ENCODE data around the gene SESN3. TPM values are rescaled to one million over a fixed set of nuclear protein-coding genes. Genes with fewer than 3 reads are reported as not detected.

SESN3 gene
- polyA plus RNA-seq, 1 donor from 2014 or later: 11.1 TPM

DNA sequence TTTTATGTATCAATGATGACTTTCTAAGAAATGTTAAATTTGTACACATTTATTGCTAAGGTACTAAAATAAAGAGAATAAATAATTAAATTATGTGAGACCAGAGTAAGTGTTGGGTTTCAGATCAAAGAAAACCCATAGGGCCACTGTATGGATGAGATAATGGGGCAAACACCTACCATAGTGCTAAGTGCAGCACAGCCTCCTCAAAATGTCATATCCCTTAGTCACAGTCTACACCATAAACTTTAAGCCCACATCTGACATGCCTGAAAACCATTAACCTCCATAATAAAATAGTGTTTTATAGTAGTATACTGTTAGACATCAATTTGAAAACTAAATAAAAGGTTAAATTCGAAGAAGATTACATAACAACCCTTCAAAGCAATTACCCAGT is 37.5 kb downstream of the SESN3 start:
- no peaks in the 10 kb centered on the region for H3K27me3 ChIP-seq (ENCODE audit: insufficient read depth, low read depth, low read length)
- no peaks in the 10 kb centered on the region for H3F3A ChIP-seq (ENCODE audit: insufficient read depth, low read length, poor library complexity, severe bottlenecking)
- peaks cover 6% of the 10 kb centered on the region for H3K36me3 ChIP-seq (ENCODE audit: insufficient read depth, low read length)
- H4K20me1 ChIP-seq (ENCODE audit: insufficient read depth): no peaks in the 10 kb centered on the region
- TF ChIP-seq POLR2AphosphoS5 (IDR thresholded peaks at IDR 0.05) (no peak), SMC3 (conservative IDR thresholded peaks at IDR 0.05; ENCODE audit: poor library complexity) (no peak), MXI1 (conservative IDR thresholded peaks at IDR 0.05; ENCODE audit: poor library complexity, severe bottlenecking) (no peak), TAF1 (IDR thresholded peaks at IDR 0.05; ENCODE audit: low read depth) (no peak), RAD21 (conservative IDR thresholded peaks at IDR 0.05) (no peak), EZH2 (IDR thresholded peaks at IDR 0.05; ENCODE audit: borderline replicate concordance, insufficient read depth, low read length, poor library complexity, severe bottlenecking) (no peak), EP300 (conservative IDR thresholded peaks at IDR 0.05; ENCODE audit: poor library complexity, severe bottlenecking) (no peak)
- TF ChIP-seq, protein P1, sequence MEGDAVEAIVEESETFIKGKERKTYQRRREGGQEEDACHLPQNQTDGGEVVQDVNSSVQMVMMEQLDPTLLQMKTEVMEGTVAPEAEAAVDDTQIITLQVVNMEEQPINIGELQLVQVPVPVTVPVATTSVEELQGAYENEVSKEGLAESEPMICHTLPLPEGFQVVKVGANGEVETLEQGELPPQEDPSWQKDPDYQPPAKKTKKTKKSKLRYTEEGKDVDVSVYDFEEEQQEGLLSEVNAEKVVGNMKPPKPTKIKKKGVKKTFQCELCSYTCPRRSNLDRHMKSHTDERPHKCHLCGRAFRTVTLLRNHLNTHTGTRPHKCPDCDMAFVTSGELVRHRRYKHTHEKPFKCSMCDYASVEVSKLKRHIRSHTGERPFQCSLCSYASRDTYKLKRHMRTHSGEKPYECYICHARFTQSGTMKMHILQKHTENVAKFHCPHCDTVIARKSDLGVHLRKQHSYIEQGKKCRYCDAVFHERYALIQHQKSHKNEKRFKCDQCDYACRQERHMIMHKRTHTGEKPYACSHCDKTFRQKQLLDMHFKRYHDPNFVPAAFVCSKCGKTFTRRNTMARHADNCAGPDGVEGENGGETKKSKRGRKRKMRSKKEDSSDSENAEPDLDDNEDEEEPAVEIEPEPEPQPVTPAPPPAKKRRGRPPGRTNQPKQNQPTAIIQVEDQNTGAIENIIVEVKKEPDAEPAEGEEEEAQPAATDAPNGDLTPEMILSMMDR (IDR thresholded peaks at IDR 0.05; ENCODE audit: poor library complexity, severe bottlenecking): no peak
- TF ChIP-seq, protein P2, sequence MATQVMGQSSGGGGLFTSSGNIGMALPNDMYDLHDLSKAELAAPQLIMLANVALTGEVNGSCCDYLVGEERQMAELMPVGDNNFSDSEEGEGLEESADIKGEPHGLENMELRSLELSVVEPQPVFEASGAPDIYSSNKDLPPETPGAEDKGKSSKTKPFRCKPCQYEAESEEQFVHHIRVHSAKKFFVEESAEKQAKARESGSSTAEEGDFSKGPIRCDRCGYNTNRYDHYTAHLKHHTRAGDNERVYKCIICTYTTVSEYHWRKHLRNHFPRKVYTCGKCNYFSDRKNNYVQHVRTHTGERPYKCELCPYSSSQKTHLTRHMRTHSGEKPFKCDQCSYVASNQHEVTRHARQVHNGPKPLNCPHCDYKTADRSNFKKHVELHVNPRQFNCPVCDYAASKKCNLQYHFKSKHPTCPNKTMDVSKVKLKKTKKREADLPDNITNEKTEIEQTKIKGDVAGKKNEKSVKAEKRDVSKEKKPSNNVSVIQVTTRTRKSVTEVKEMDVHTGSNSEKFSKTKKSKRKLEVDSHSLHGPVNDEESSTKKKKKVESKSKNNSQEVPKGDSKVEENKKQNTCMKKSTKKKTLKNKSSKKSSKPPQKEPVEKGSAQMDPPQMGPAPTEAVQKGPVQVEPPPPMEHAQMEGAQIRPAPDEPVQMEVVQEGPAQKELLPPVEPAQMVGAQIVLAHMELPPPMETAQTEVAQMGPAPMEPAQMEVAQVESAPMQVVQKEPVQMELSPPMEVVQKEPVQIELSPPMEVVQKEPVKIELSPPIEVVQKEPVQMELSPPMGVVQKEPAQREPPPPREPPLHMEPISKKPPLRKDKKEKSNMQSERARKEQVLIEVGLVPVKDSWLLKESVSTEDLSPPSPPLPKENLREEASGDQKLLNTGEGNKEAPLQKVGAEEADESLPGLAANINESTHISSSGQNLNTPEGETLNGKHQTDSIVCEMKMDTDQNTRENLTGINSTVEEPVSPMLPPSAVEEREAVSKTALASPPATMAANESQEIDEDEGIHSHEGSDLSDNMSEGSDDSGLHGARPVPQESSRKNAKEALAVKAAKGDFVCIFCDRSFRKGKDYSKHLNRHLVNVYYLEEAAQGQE (IDR thresholded peaks at IDR 0.05; ENCODE audit: borderline replicate concordance): no peak
- no peak overlapping the region for H3K4me2 ChIP-seq (ENCODE audit: low read length)
- no peak overlapping the region for H3K27ac ChIP-seq (ENCODE audit: low read length)
- no peaks in the 10 kb centered on the region for H3K9me3 ChIP-seq (ENCODE audit: low read length)
- H3K9me2 ChIP-seq (ENCODE audit: insufficient read depth, low read length): no peaks in the 10 kb centered on the region
- no peak overlapping the region for H3K9ac ChIP-seq (ENCODE audit: low read length)
- H3K79me2 ChIP-seq (replicated peaks; ENCODE audit: insufficient read depth, low read length): peaks cover 3% of the 10 kb centered on the region
- no peak overlapping the region for H3K4me3 ChIP-seq (ENCODE audit: low read length)
- no peak overlapping the region for H2AFZ ChIP-seq (ENCODE audit: low read depth, low read length)

DNA sequence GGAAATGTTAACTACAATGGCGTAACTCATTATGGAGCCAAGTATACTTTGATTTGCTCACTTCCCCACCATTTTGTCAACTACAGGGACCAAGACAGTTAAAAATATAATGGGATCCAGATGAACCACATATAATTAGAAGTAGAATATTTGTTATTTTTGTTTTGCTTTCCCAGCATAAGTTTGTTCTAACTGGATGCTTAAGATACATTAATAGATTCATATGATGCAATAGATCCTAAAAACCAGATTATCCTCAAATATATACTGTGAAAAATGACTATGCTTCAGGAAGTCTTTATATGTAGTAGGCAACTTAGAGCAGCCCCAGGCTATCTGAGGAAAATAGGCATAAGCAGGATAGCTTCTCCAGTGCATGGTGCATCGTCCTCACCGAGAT is 38.3 kb downstream of the SESN3 start:
- no peak overlapping the region for H3K9ac ChIP-seq (ENCODE audit: low read length)
- no peak overlapping the region for H2AFZ ChIP-seq (ENCODE audit: low read depth, low read length)
- no peaks in the 10 kb centered on the region for H3F3A ChIP-seq (ENCODE audit: insufficient read depth, low read length, poor library complexity, severe bottlenecking)
- peaks cover 3% of the 10 kb centered on the region for H3K79me2 ChIP-seq (replicated peaks; ENCODE audit: insufficient read depth, low read length)
- H3K4me2 ChIP-seq (ENCODE audit: low read length): no peak overlapping the region
- no peaks in the 10 kb centered on the region for H3K9me2 ChIP-seq (ENCODE audit: insufficient read depth, low read length)
- no peak overlapping the region for H3K27ac ChIP-seq (ENCODE audit: low read length)
- H3K9me3 ChIP-seq (ENCODE audit: low read length): no peaks in the 10 kb centered on the region
- no peaks in the 10 kb centered on the region for H4K20me1 ChIP-seq (ENCODE audit: insufficient read depth)
- peaks cover 6% of the 10 kb centered on the region for H3K36me3 ChIP-seq (ENCODE audit: insufficient read depth, low read length)
- no peaks in the 10 kb centered on the region for H3K27me3 ChIP-seq (ENCODE audit: insufficient read depth, low read depth, low read length)
- H3K4me3 ChIP-seq (ENCODE audit: low read length): no peak overlapping the region
- TF ChIP-seq EP300 (conservative IDR thresholded peaks at IDR 0.05; ENCODE audit: poor library complexity, severe bottlenecking): no peak
- TF ChIP-seq TAF1 (IDR thresholded peaks at IDR 0.05; ENCODE audit: low read depth): no peak
- no peak for TF ChIP-seq EZH2 (IDR thresholded peaks at IDR 0.05; ENCODE audit: borderline replicate concordance, insufficient read depth, low read length, poor library complexity, severe bottlenecking)
- TF ChIP-seq, protein P1 (IDR thresholded peaks at IDR 0.05; ENCODE audit: poor library complexity, severe bottlenecking): no peak
- TF ChIP-seq SMC3 (conservative IDR thresholded peaks at IDR 0.05; ENCODE audit: poor library complexity): no peak
- no peak for TF ChIP-seq RAD21 (conservative IDR thresholded peaks at IDR 0.05)
- TF ChIP-seq MXI1 (conservative IDR thresholded peaks at IDR 0.05; ENCODE audit: poor library complexity, severe bottlenecking): no peak
- no peak for TF ChIP-seq POLR2AphosphoS5 (IDR thresholded peaks at IDR 0.05)
- TF ChIP-seq, protein P2 (IDR thresholded peaks at IDR 0.05; ENCODE audit: borderline replicate concordance): no peak
